ENCODE results near the gene ABCA1. TPM values are rescaled to one million over a fixed set of nuclear protein-coding genes. Genes with fewer than 3 reads are reported as not detected.

The ABCA1 gene
- total RNA-seq, 2 donors from 2014 or later, result 11.2 to 17.8 TPM

DNA sequence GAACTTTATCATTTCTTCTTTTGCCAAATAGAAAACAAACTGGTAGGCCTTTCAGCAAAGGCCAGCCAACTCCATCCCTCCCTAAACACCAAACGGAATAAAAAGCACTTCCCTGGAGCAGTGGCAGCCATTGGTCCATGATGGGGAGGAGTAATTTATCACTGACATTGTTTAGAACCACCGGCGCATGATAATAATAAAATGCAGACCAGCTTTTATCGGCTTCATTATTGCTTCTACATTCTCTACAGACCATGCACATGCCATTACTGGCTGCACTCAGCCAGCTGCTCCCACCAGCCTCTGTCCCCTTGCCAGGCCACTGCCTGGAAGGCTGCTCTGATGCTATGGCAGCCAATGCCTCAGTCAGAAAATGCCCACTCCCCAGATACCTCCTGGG, 45.9 kb downstream of the ABCA1 start:
- Histone ChIP-seq H3K36me3 (no peaks in the 10 kb centered on the region), H3K27me3 (no peaks in the 10 kb centered on the region), H3K9ac (ENCODE audit: low read depth in 2 of 2, low read length in 2 of 2) (no peak overlapping the region), H3K4me3 (no peak overlapping the region), H3K4me1 (no peaks in the 10 kb centered on the region), H3K27ac (no peak overlapping the region), H3K9me3 (no peaks in the 10 kb centered on the region)
- TF ChIP-seq CTCF (IDR thresholded peaks at IDR 0.05), result no peak
- intact Hi-C loops (cut with DNase I), result no loop called here
- no peak for DNase-seq

GRCh38 chr9:104879555-104880309, 48.2 kb downstream of the ABCA1 start:
- Histone ChIP-seq H3K27me3 (no peaks in the 10 kb centered on the region), H3K9ac (ENCODE audit: low read depth in 2 of 2, low read length in 2 of 2) (no peak overlapping the region), H3K4me3 (no peak overlapping the region), H3K4me1 (no peaks in the 10 kb centered on the region), H3K27ac (peak overlapping the region; percentile 32), H3K9me3 (no peaks in the 10 kb centered on the region), H3K36me3 (no peaks in the 10 kb centered on the region)
- TF ChIP-seq CTCF (IDR thresholded peaks at IDR 0.05), result no peak
- no peak for DNase-seq
- intact Hi-C loops (cut with DNase I), result no loop called here

DNA sequence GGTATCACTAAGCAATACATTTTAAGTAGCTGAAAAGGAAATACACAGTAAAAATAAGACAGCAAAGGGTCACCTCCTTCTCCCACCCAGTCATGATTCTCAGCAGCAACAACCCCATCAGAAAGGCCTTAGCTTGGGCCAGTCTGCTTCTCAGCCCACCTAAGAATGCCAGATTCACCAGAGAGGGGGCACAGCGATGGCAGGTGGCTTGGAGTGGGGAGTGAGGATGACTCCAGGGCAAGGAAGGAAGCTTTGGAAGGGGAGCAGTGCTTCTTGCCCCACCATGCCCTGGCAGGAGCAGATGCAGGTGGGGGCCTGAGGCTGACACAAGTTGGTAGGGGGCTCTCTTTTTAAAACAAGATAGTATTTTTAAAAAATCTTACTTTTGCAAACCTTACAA, 51.4 kb downstream of the ABCA1 start:
- Histone ChIP-seq H3K9me3 (no peaks in the 10 kb centered on the region), H3K27ac (no peak overlapping the region), H3K27me3 (no peaks in the 10 kb centered on the region), H3K4me3 (no peak overlapping the region), H3K36me3 (no peaks in the 10 kb centered on the region), H3K9ac (ENCODE audit: low read depth in 2 of 2, low read length in 2 of 2) (no peak overlapping the region), H3K4me1 (no peaks in the 10 kb centered on the region)
- TF ChIP-seq CTCF (IDR thresholded peaks at IDR 0.05), result no peak
- intact Hi-C loops (cut with DNase I), result no loop called here
- no peak for DNase-seq

DNA sequence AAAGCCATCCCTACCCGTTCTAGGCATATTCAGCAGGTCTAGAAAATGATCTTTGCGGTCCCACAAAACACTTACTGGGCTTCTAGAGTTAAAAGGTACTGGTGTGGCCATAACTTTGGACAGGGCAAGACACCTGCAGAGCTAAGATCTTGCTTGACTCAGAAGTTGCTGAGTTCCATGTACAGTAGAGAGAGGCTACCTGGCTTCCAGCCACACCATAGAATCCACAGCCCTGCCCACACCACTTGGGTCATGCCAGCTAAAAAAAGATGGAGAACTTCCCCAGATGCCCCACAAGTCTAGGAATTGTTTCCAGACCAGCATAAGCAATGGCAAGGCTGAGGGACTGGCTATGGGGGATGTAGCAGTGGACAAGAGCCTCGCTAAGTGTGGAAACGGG, 52.1 kb downstream of the ABCA1 start:
- H3K4me3 ChIP-seq, result no peak overlapping the region
- TF ChIP-seq CTCF (IDR thresholded peaks at IDR 0.05), result no peak
- H3K27me3 ChIP-seq, result no peaks in the 10 kb centered on the region
- no peak for DNase-seq
- H3K4me1 ChIP-seq, result no peaks in the 10 kb centered on the region
- no peaks in the 10 kb centered on the region for H3K9me3 ChIP-seq
- H3K9ac ChIP-seq (ENCODE audit: low read depth in 2 of 2, low read length in 2 of 2), result no peak overlapping the region
- H3K36me3 ChIP-seq, result no peaks in the 10 kb centered on the region
- H3K27ac ChIP-seq, result no peak overlapping the region
- intact Hi-C loops (cut with DNase I), result no loop called here

DNA sequence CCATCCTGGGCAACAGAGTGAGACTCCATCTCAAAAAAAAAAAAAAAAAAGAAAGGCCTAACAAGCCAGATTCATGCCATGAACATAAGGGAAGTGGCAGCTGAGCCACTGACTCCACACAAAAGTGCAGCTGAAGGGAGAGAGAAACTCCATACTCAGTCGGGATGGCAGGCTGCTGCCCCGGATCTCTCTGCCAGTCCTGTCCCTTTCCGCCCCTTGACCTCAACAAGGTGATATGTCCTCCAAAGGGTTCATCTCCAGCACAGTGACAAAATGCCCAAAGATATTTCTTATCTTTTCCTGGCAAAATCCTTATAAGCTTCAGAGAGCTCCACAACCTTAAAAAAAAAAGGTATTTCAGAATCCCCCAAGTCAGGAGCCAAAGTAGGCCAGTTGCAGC, 52.6 kb downstream of the ABCA1 start:
- Histone ChIP-seq H3K4me3 (no peak overlapping the region), H3K9me3 (no peaks in the 10 kb centered on the region), H3K27me3 (no peaks in the 10 kb centered on the region), H3K27ac (no peak overlapping the region), H3K9ac (ENCODE audit: low read depth in 2 of 2, low read length in 2 of 2) (no peak overlapping the region), H3K36me3 (no peaks in the 10 kb centered on the region), H3K4me1 (no peaks in the 10 kb centered on the region)
- intact Hi-C loops (cut with DNase I), result no loop called here
- DNase-seq, result no peak
- TF ChIP-seq CTCF (IDR thresholded peaks at IDR 0.05), result no peak

Data from colonic mucosa (tissue), 4 donors.